Measurements from ENCODE around the gene PRDX5. TPM values are rescaled to one million over a fixed set of nuclear protein-coding genes. Genes with fewer than 3 reads are reported as not detected.
A peak's percentile ranks its signal among the peaks of the same experiment; 100 is the strongest.

The PRDX5 gene
- total RNA-seq, 1 donor, result 257 TPM

DNA sequence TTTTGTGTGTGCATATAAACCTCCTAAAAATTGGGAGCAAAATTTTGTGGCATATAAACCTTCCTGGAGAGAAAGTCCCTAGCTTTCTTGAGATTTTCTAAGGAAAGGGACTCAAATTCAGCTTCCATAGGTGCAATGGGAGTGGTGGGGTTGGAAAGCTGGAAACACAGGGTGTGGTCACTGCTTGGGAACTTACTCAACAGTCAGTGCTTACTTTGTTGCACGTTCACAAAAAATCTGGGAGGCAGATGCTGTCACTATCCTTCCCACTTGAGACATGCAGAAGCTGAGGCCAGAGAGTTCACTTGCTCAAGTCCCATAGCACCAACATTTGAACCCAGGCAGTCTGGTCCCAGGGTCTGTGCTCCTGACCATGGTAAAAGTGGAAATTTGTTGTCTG lies 21.7 kb upstream of the PRDX5 start:
- H3K4me3 ChIP-seq (ENCODE audit: low read depth, low read length), result no peak overlapping the region
- TF ChIP-seq, protein P1, sequence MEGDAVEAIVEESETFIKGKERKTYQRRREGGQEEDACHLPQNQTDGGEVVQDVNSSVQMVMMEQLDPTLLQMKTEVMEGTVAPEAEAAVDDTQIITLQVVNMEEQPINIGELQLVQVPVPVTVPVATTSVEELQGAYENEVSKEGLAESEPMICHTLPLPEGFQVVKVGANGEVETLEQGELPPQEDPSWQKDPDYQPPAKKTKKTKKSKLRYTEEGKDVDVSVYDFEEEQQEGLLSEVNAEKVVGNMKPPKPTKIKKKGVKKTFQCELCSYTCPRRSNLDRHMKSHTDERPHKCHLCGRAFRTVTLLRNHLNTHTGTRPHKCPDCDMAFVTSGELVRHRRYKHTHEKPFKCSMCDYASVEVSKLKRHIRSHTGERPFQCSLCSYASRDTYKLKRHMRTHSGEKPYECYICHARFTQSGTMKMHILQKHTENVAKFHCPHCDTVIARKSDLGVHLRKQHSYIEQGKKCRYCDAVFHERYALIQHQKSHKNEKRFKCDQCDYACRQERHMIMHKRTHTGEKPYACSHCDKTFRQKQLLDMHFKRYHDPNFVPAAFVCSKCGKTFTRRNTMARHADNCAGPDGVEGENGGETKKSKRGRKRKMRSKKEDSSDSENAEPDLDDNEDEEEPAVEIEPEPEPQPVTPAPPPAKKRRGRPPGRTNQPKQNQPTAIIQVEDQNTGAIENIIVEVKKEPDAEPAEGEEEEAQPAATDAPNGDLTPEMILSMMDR (IDR thresholded peaks at IDR 0.05; ENCODE audit: insufficient read depth, low read length), result no peak
- DNase-seq (ENCODE audit: low read depth), result no peak

DNA sequence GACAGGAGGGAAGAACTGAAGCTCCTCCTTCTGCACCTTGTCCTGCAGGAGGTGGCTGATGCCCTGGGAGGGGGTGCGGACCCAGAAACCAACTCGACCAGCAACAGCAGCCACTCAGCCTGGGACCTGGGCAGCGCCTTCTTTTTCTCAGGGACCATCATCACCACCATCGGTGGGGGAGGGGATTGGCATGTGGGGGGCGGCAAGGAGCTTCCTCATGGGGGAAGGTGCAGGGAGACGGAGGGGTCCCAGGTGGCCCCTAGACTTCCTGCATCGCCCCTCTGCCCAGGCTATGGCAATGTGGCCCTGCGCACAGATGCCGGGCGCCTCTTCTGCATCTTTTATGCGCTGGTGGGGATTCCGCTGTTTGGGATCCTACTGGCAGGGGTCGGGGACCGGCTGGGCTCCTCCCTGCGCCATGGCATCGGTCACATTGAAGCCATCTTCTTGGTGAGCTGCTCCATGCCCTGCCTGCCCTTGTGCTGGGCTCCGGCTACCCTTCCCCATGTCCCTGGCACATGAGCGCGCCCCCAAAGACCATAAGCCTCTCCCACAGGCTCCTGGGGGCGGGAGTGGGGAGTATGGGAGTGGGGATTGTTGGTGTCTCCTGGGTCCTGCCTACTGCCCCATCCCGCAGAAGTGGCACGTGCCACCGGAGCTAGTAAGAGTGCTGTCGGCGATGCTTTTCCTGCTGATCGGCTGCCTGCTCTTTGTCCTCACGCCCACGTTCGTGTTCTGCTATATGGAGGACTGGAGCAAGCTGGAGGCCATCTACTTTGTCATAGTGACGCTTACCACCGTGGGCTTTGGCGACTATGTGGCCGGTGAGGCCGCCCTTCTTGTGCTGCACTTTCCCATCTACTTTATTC lies 20.9 kb upstream of the PRDX5 start:
- TF ChIP-seq, protein P1 (IDR thresholded peaks at IDR 0.05; ENCODE audit: insufficient read depth, low read length), result no peak
- no peak for DNase-seq (ENCODE audit: low read depth)
- H3K4me3 ChIP-seq (ENCODE audit: low read depth, low read length), result no peak overlapping the region

DNA sequence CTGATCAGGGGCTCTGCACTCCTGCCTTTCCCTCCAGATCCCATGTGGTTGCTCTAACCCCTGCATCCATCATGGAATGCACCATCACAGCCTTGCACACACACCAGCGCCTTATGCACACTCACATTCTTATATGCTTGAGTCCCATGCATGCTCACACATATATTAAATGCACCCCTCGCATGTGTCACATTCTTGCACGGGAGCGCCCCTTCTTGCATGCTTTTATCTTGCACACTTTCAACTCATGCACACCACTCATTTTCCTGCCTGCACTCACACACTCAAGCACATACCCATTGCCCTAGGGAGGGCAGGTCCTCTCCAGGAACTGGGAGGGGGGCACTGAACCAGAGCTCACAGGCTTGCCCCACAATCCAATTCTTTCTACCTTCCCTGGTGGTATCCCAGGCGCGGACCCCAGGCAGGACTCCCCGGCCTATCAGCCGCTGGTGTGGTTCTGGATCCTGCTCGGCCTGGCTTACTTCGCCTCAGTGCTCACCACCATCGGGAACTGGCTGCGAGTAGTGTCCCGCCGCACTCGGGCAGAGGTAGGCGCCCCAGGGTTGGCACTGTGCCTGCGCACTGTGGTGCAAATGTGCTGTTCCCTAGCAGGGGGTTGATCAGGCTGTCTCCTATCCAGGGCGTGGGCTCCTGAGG lies 20.1 kb upstream of the PRDX5 start:
- H3K4me3 ChIP-seq (ENCODE audit: low read depth, low read length), result no peak overlapping the region
- TF ChIP-seq, protein P1 (IDR thresholded peaks at IDR 0.05; ENCODE audit: insufficient read depth, low read length), result no peak
- no peak for DNase-seq (ENCODE audit: low read depth)

DNA sequence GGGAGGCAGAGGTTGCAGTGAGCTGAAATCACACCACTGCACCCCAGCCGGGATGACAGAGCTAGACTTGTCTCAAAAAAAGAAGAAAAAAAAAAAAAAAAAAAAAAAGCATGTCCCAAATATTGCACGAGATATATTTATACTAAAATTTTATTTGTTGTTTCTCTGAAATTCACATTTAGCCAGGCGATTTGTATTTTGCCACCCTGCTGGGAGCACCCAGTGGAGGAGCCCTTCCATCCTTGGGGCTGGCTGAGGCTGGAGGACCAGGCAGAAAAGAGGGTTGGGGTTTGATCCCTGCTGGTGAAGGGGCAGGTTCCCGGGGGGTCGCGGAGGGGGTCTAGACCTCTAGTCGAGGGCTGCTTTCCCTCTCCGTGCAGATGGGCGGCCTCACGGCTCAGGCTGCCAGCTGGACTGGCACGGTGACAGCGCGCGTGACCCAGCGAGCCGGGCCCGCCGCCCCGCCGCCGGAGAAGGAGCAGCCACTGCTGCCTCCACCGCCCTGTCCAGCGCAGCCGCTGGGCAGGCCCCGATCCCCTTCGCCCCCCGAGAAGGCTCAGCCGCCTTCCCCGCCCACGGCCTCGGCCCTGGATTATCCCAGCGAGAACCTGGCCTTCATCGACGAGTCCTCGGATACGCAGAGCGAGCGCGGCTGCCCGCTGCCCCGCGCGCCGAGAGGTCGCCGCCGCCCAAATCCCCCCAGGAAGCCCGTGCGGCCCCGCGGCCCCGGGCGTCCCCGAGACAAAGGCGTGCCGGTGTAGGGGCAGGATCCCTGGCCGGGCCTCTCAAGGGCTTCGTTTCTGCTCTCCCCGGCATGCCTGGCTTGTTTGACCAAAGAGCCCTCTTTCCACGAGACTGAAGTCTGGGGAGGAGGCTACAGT lies 18.7 kb upstream of the PRDX5 start:
- TF ChIP-seq, protein P1 (IDR thresholded peaks at IDR 0.05; ENCODE audit: insufficient read depth, low read length), result no peak
- H3K4me3 ChIP-seq (ENCODE audit: low read depth, low read length), result peak overlapping the region; percentile 9
- no peak for DNase-seq (ENCODE audit: low read depth)

DNA sequence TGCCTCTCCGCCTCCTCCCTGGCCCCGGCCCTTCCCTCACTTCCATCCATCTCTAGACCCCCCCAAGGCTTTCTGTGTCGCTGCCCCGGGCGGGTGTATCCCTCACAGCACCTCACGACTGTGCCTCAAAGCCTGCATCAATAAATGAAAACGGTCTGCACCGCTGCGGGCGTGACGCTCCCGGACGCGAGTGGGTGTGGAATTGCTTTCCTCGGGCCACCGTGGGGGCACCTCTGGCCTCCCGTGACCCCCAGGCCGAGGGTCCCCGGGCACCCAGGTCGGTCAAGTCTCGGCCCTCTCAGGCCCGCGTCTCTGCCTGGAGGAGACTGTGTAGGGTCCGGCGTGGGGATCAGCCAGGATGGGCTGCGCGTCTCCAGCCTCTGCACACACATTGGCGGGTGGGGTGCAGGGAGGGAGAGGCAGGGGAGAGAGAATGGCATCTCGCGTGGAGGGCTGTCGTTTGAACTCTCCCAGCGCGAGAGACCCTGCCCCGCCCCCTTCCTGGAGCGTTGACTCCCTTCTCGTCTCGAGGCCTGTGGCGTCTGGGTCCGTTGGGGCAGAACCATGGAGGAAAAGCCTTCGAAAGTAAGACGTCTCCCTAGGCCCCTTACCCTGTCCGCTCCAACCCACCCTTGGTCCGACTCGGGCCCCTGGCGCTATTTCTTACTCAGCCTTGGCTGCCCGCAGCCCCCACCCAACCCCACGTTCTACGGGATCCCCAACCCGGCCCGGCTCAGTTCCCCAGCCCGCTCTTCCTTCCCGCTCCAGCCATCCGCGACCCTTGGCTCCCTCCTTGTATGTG lies 17.9 kb upstream of the PRDX5 start, which contains the start of gene CATSPERZ:
Gene CATSPERZ, plus strand, starts transcription at position 512 of the 802 bp plus-strand sequence. Its CDS starts 53 bp downstream, at position 565.
- peak within 1 kb of the TSS; percentile 31 for H3K4me3 ChIP-seq (ENCODE audit: low read depth, low read length)
- no peak for DNase-seq (ENCODE audit: low read depth)
- TF ChIP-seq, protein P1 (IDR thresholded peaks at IDR 0.05; ENCODE audit: insufficient read depth, low read length), result no peak

Measured in fibroblast of the aortic adventitia (primary cell).